SH-SY5Y (cell line): Measurements from ENCODE around the gene PCSK5.

Experiments
- GATA2 ChIP-seq: IDR thresholded peaks from 2 replicates; pipeline ENCODE4 v1.6.1; 2011; ENCODE audit warnings: mild to moderate bottlenecking, low read depth, low read length
- GATA3 ChIP-seq: IDR thresholded peaks from 2 replicates; pipeline ENCODE4 v1.6.1; 2011; ENCODE audit warnings: low read depth, mild to moderate bottlenecking, low read length, moderate library complexity

DNA sequence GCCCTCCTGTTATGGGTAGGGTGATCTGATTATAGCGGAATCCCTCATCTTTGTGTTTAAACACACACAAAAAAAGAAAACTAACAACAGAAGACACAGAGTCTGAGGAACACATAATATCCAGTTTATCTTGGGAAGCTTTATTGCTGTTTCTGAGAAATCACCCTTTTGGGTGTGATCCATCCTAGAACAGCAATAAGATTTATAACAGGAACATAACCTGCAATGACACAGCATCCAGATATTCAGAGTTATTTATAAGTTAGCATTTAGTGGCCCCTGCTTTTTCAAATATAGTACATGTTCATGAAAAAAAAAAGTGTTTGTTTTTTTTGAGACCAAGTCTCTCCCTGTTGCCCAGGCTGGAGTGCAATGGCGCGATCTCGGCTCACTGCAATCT is 423.8 kb downstream of the PCSK5 start:
- no peak for TF ChIP-seq GATA2
- TF ChIP-seq GATA3 = no peak
